Natural killer cell treated with Interleukin-12 subunit alpha and Interleukin-12 subunit beta and Interleukin-15 and Interleukin-18, amount 100 ng/mL, for 72 hours (primary cell): ENCODE measurements around the gene THPO. TPM values are rescaled to one million over a fixed set of nuclear protein-coding genes. Genes with fewer than 3 reads are reported as not detected.

ENCODE experiments used
- ATAC-seq, 2 donors: fragments of 150-1000 bp; cut with Tn5 transposase in 1 of 2; sonication (Bioruptor Pico), chemical (Tn5 transposase) in 1 of 2; 2 replicates each; pipeline ENCODE4 v1.10.0; 2021
- DNase-seq: peaks from one replicate; pipeline ENCODE4 v3.0.0; 2022; ENCODE audit warnings: low spot score
- H3K27ac Mint-ChIP-seq, 2 donors: 1 replicate in 1 of 2; 2 replicates in 1 of 2; pipeline ENCODE4 v1.8.0; 2022; ENCODE audit warnings: mixed read lengths in 2 of 2, mild to moderate bottlenecking in 1 of 2, moderate library complexity in 1 of 2
- H3K27me3 Mint-ChIP-seq, 2 donors: 1 replicate in 1 of 2; 2 replicates in 1 of 2; pipeline ENCODE4 v1.8.0; 2022; ENCODE audit warnings: mixed read lengths in 2 of 2
- H3K36me3 Mint-ChIP-seq: one replicate; pipeline ENCODE4 v1.8.0; 2022; ENCODE audit warnings: mixed read lengths
- H3K4me1 Mint-ChIP-seq, 2 donors: 1 replicate in 1 of 2; 2 replicates in 1 of 2; pipeline ENCODE4 v1.8.0; 2022; ENCODE audit warnings: low read depth in 2 of 2, mixed read lengths in 2 of 2, mild to moderate bottlenecking in 1 of 2
- H3K4me3 Mint-ChIP-seq: one replicate; pipeline ENCODE4 v1.8.0; 2022; ENCODE audit warnings: mixed read lengths
- H3K9me3 Mint-ChIP-seq: 2 replicates; pipeline ENCODE4 v1.8.0; 2022; ENCODE audit warnings: mixed read lengths
- total RNA-seq, 2 donors: library from RNA; stranded (reverse); gene quantifications; one replicate each; pipeline ENCODE4 v1.2.3, GENCODE V29; 2022

Gene THPO
- total RNA-seq, 2 donors from 2014 or later, result not detected

GRCh38 chr3:184366619-184367289, 11.3 kb downstream of the THPO start:
- peaks cover 41% of the 10 kb centered on the region for H3K36me3 Mint-ChIP-seq
- H3K4me3 Mint-ChIP-seq, result no peak overlapping the region
- no peaks in the 10 kb centered on the region for H3K9me3 Mint-ChIP-seq
- no peaks in the 10 kb centered on the region for H3K27me3 Mint-ChIP-seq
- peak overlapping the region in 1 of 2 donors; percentile 14 for H3K27ac Mint-ChIP-seq
- H3K4me1 Mint-ChIP-seq, result peaks cover 33 to 34% of the 10 kb centered on the region in 2 donors
- DNase-seq (no peak), ATAC-seq (no peak)

GRCh38 chr3:184362668-184363546, 15.1 kb downstream of the THPO start:
- H3K9me3 Mint-ChIP-seq, result no peaks in the 10 kb centered on the region
- H3K27ac Mint-ChIP-seq, result peak overlapping the region; percentile 94 to 99
- peak; percentile 99 for DNase-seq
- peaks cover 25% of the 10 kb centered on the region for H3K36me3 Mint-ChIP-seq
- H3K4me1 Mint-ChIP-seq, result peaks cover 37 to 40% of the 10 kb centered on the region in 2 donors
- ATAC-seq, result peak; percentile 89 to 93
- H3K4me3 Mint-ChIP-seq, result peak overlapping the region; percentile 98
- H3K27me3 Mint-ChIP-seq, result no peaks in the 10 kb centered on the region

- no peaks in the 10 kb centered on the region for H3K27me3 Mint-ChIP-seq
- no peaks in the 10 kb centered on the region for H3K9me3 Mint-ChIP-seq
- H3K4me3 Mint-ChIP-seq, result peak overlapping the region; percentile 98
- H3K36me3 Mint-ChIP-seq, result peaks cover 17% of the 10 kb centered on the region
- H3K27ac Mint-ChIP-seq, result peak overlapping the region; percentile 94 to 99
- H3K4me1 Mint-ChIP-seq, result peaks cover 33 to 40% of the 10 kb centered on the region in 2 donors
- ATAC-seq (peak; percentile 8 to 17), DNase-seq (no peak)
Observed at GRCh38 chr3:184361932-184362667, 15.9 kb downstream of the THPO start.

GRCh38 chr3:184361532-184361931, 16.5 kb downstream of the THPO start, which contains the start of the genes CLCN2 and POLR2H:
TSS of gene CLCN2 (minus strand) at chr3:184361605. CDS start at chr3:184361479, 126 bp downstream.
TSS of gene POLR2H (plus strand) at chr3:184361710. CDS start at chr3:184363493, 1,783 bp downstream.
- Mint-ChIP-seq H3K4me1 (peaks cover 28 to 34% of the 10 kb centered on the region in 2 donors), H3K9me3 (no peaks in the 10 kb centered on the region), H3K27ac (peak within 1 kb of the TSS; percentile 94 to 99), H3K4me3 (peak within 1 kb of the TSS; percentile 98), H3K36me3 (peaks cover 12% of the 10 kb centered on the region), H3K27me3 (no peaks in the 10 kb centered on the region)
- peak; percentile 67 to 72 for ATAC-seq
- peak; percentile 78 for DNase-seq

GRCh38 chr3:184360929-184361531, 17.0 kb downstream of the THPO start:
- no peak overlapping the region for H3K27ac Mint-ChIP-seq
- no peaks in the 10 kb centered on the region for H3K9me3 Mint-ChIP-seq
- ATAC-seq (peak in 1 of 2 donors; percentile 0), DNase-seq (no peak)
- peaks cover 11% of the 10 kb centered on the region for H3K36me3 Mint-ChIP-seq
- peak overlapping the region; percentile 89 for H3K4me3 Mint-ChIP-seq
- no peaks in the 10 kb centered on the region for H3K27me3 Mint-ChIP-seq
- H3K4me1 Mint-ChIP-seq, result peaks cover 28 to 34% of the 10 kb centered on the region in 2 donors

- Mint-ChIP-seq H3K9me3 (no peaks in the 10 kb centered on the region), H3K4me1 (peaks cover 27 to 32% of the 10 kb centered on the region in 2 donors)
Observed at GRCh38 chr3:184360070-184360928, 17.7 kb downstream of the THPO start.

GRCh38 chr3:184359610-184360009, 18.4 kb downstream of the THPO start:
- Mint-ChIP-seq H3K36me3 (peaks cover 4% of the 10 kb centered on the region), H3K4me1 (peaks cover 20 to 26% of the 10 kb centered on the region in 2 donors), H3K4me3 (peak overlapping the region; percentile 65), H3K27ac (no peak overlapping the region), H3K27me3 (no peaks in the 10 kb centered on the region), H3K9me3 (no peaks in the 10 kb centered on the region)
- DNase-seq, result no peak
- no peak for ATAC-seq

More at GRCh38 chr3:184360070-184360928, 17.7 kb downstream of the THPO start:
- Mint-ChIP-seq H3K27me3 (no peaks in the 10 kb centered on the region), H3K27ac (no peak overlapping the region), H3K4me3 (peak overlapping the region; percentile 89), H3K36me3 (peaks cover 10% of the 10 kb centered on the region)
- no peak for DNase-seq
- ATAC-seq, result no peak

- H3K27ac Mint-ChIP-seq, result no peak overlapping the region
- H3K4me3 Mint-ChIP-seq, result no peak overlapping the region
- peaks cover 18 to 20% of the 10 kb centered on the region in 2 donors for H3K4me1 Mint-ChIP-seq
- H3K36me3 Mint-ChIP-seq, result no peaks in the 10 kb centered on the region
- no peaks in the 10 kb centered on the region for H3K27me3 Mint-ChIP-seq
- DNase-seq (no peak), ATAC-seq (no peak)
- H3K9me3 Mint-ChIP-seq, result no peaks in the 10 kb centered on the region
Observed at GRCh38 chr3:184358921-184359350, 19.1 kb downstream of the THPO start.

GRCh38 chr3:184358124-184358767, 19.8 kb downstream of the THPO start:
- ATAC-seq (no peak), DNase-seq (no peak)
- H3K36me3 Mint-ChIP-seq, result no peaks in the 10 kb centered on the region
- peaks cover 14 to 18% of the 10 kb centered on the region in 2 donors for H3K4me1 Mint-ChIP-seq
- H3K9me3 Mint-ChIP-seq, result no peaks in the 10 kb centered on the region
- H3K4me3 Mint-ChIP-seq, result no peak overlapping the region
- H3K27ac Mint-ChIP-seq, result no peak overlapping the region
- no peaks in the 10 kb centered on the region for H3K27me3 Mint-ChIP-seq

- ATAC-seq, result no peak
- no peaks in the 10 kb centered on the region for H3K27me3 Mint-ChIP-seq
- H3K4me3 Mint-ChIP-seq, result no peak overlapping the region
- DNase-seq, result no peak
- H3K9me3 Mint-ChIP-seq, result no peaks in the 10 kb centered on the region
- peaks cover 11 to 15% of the 10 kb centered on the region in 2 donors for H3K4me1 Mint-ChIP-seq
- no peaks in the 10 kb centered on the region for H3K36me3 Mint-ChIP-seq
- no peak overlapping the region for H3K27ac Mint-ChIP-seq
Observed at GRCh38 chr3:184357248-184358123, 20.5 kb downstream of the THPO start.

- no peaks in the 10 kb centered on the region for H3K27me3 Mint-ChIP-seq
- ATAC-seq (no peak), DNase-seq (no peak)
- H3K9me3 Mint-ChIP-seq, result no peaks in the 10 kb centered on the region
- H3K27ac Mint-ChIP-seq, result peak overlapping the region in 1 of 2 donors; percentile 38
- no peak overlapping the region for H3K4me3 Mint-ChIP-seq
- H3K36me3 Mint-ChIP-seq, result no peaks in the 10 kb centered on the region
- H3K4me1 Mint-ChIP-seq, result peaks cover 6 to 13% of the 10 kb centered on the region in 2 donors
Observed at GRCh38 chr3:184355261-184356040, 22.6 kb downstream of the THPO start.
